ACHN (cell line): ENCODE data around the gene DCLK3.

Source experiments
- DNase-seq: peaks from one replicate; pipeline ENCODE4 v3.0.0-alpha.2; 2015
- in situ Hi-C: cut with HindIII; loops from 2 replicates; pipeline ENCODE4 v1.10.0; 2017; ENCODE audit warnings: low sequenced_read_pairs, low pct_ligation_motif_present, low pct_unique_long_range_greater_than_20kb

Gene DCLK3

GRCh38 chr3:36776436-36776835 is 12.1 kb upstream of the DCLK3 start:
- in situ Hi-C loops: no loop called here

GRCh38 chr3:36774052-36774451 is 9.7 kb upstream of the DCLK3 start:
- no peak for DNase-seq
- in situ Hi-C loops: no loop called here

More at GRCh38 chr3:36776436-36776835, 12.1 kb upstream of the DCLK3 start:
- DNase-seq: no peak

- no peak for DNase-seq
- in situ Hi-C loops: no loop called here
Observed at GRCh38 chr3:36771931-36772330, 7.6 kb upstream of the DCLK3 start.

GRCh38 chr3:36769926-36770325 is 5.6 kb upstream of the DCLK3 start:
- DNase-seq: no peak
- in situ Hi-C loops: no loop called here

- in situ Hi-C loops: no loop called here
- DNase-seq: no peak
Observed at GRCh38 chr3:36765104-36765503, 751 bp upstream of the DCLK3 start.

- in situ Hi-C loops: no loop called here
- no peak for DNase-seq
Observed at GRCh38 chr3:36764704-36765038, 318 bp upstream of the DCLK3 start.

GRCh38 chr3:36762918-36763849 is 1.2 kb downstream of the DCLK3 start:
- no peak for DNase-seq
- in situ Hi-C loops: no loop called here

GRCh38 chr3:36761779-36762178 is 2.6 kb downstream of the DCLK3 start:
- in situ Hi-C loops: no loop called here
- no peak for DNase-seq

GRCh38 chr3:36756269-36756668 is 8.1 kb downstream of the DCLK3 start:
- in situ Hi-C loops: no loop called here
- no peak for DNase-seq

- DNase-seq: no peak
- in situ Hi-C loops: no loop called here
Observed at GRCh38 chr3:36751326-36751725, 13.0 kb downstream of the DCLK3 start.

GRCh38 chr3:36750737-36751136 is 13.6 kb downstream of the DCLK3 start:
- no peak for DNase-seq
- in situ Hi-C loops: no loop called here

GRCh38 chr3:36744763-36745162 is 19.6 kb downstream of the DCLK3 start:
- in situ Hi-C loops: no loop called here

GRCh38 chr3:36743826-36744225 is 20.5 kb downstream of the DCLK3 start:
- no peak for DNase-seq
- in situ Hi-C loops: no loop called here

More at GRCh38 chr3:36744763-36745162, 19.6 kb downstream of the DCLK3 start:
- no peak for DNase-seq

GRCh38 chr3:36741285-36741684 is 23.1 kb downstream of the DCLK3 start:
- DNase-seq: peak; percentile 4
- in situ Hi-C loops: no loop called here

GRCh38 chr3:36740787-36741186 is 23.6 kb downstream of the DCLK3 start:
- in situ Hi-C loops: no loop called here
- DNase-seq: no peak

GRCh38 chr3:36738702-36739101 is 25.7 kb downstream of the DCLK3 start:
- DNase-seq: no peak
- in situ Hi-C loops: no loop called here

- in situ Hi-C loops: no loop called here
- no peak for DNase-seq
Observed at GRCh38 chr3:36736301-36736700, 28.1 kb downstream of the DCLK3 start.

- DNase-seq: no peak
- in situ Hi-C loops: no loop called here
Observed at GRCh38 chr3:36734742-36735141, 29.6 kb downstream of the DCLK3 start.

GRCh38 chr3:36733723-36734122 is 30.6 kb downstream of the DCLK3 start:
- in situ Hi-C loops: no loop called here
- no peak for DNase-seq

- in situ Hi-C loops: no loop called here
- DNase-seq: no peak
Observed at GRCh38 chr3:36733162-36733696, 31.1 kb downstream of the DCLK3 start.
